SK-N-SH treated with all-trans-retinoic acid at 6 μM for 48 hours (cell line): Measurements from ENCODE around the gene PGS1.

ENCODE experiments used
- ATAC-seq: fragments of 200-7000 bp; cut with Tn5 transposase; 3 replicates; pipeline ENCODE4 v1.9.1; 2020; ENCODE audit warnings: mild to moderate bottlenecking, moderate library complexity
- ARNTL ChIP-seq: fragments of 450-650 bp; formaldehyde crosslinking; IDR thresholded peaks from 2 replicates; pipeline ENCODE4 v1.5.0; 2020; ENCODE audit warnings: low read depth, mild to moderate bottlenecking, moderate library complexity, borderline replicate concordance
- BACH2 ChIP-seq: fragments of 250-450 bp; sonication (Bioruptor Pico); IDR thresholded peaks from 2 replicates; pipeline ENCODE4 v1.9.0; 2021; ENCODE audit warnings: mild to moderate bottlenecking, borderline replicate concordance
- CREB5 ChIP-seq: fragments of 250-450 bp; sonication (Bioruptor Pico); IDR thresholded peaks from 2 replicates; pipeline ENCODE4 v1.5.1; 2020; ENCODE audit warnings: low read depth, mild to moderate bottlenecking, moderate library complexity
- CSDC2 ChIP-seq: fragments of 250-450 bp; sonication (Bioruptor Pico); IDR thresholded peaks from 2 replicates; pipeline ENCODE4 v1.5.0; 2020; ENCODE audit warnings: mild to moderate bottlenecking, moderate library complexity
- CSRNP3 ChIP-seq: fragments of 250-450 bp; sonication (Bioruptor Pico); IDR thresholded peaks from 2 replicates; pipeline ENCODE4 v1.5.1; 2021; ENCODE audit warnings: mild to moderate bottlenecking, moderate library complexity
- ESRRG ChIP-seq: fragments of 250-450 bp; sonication (Bioruptor Pico); IDR thresholded peaks from 2 replicates; pipeline ENCODE4 v1.6.1; 2021; ENCODE audit warnings: mild to moderate bottlenecking
- GLIS3 ChIP-seq: fragments of 250-450 bp; sonication (Bioruptor Pico); IDR thresholded peaks from 2 replicates; pipeline ENCODE4 v1.5.0; 2020; ENCODE audit warnings: mild to moderate bottlenecking, moderate library complexity
- ISL1 ChIP-seq: fragments of 250-450 bp; sonication (Bioruptor Pico); IDR thresholded peaks from 2 replicates; pipeline ENCODE4 v2.1.2; 2022; ENCODE audit warnings: mild to moderate bottlenecking, moderate library complexity
- OSR1 ChIP-seq: fragments of 250-450 bp; sonication (Bioruptor Pico); IDR thresholded peaks from 2 replicates; pipeline ENCODE4 v1.8.0; 2022; ENCODE audit warnings: moderate library complexity, mild to moderate bottlenecking, inconsistent platforms
- PATZ1 ChIP-seq: fragments of 250-450 bp; sonication (Bioruptor Pico); IDR thresholded peaks from 2 replicates; pipeline ENCODE4 v1.8.0; 2020; ENCODE audit warnings: mild to moderate bottlenecking, moderate library complexity, borderline replicate concordance
- RARB ChIP-seq: fragments of 250-450 bp; sonication (Bioruptor Pico); IDR thresholded peaks from 2 replicates; pipeline ENCODE4 v1.8.0; 2021; ENCODE audit warnings: mild to moderate bottlenecking, moderate library complexity
- SNAI2 ChIP-seq: fragments of 250-450 bp; sonication (Bioruptor Pico); IDR thresholded peaks from 2 replicates; pipeline ENCODE4 v1.5.0; 2020; ENCODE audit warnings: mild to moderate bottlenecking, moderate library complexity
- TCF4 ChIP-seq: fragments of 250-450 bp; sonication (Bioruptor Pico); IDR thresholded peaks from 2 replicates; pipeline ENCODE4 v1.8.0; 2021; ENCODE audit warnings: mild to moderate bottlenecking, moderate library complexity, borderline replicate concordance
- TOX ChIP-seq: fragments of 250-450 bp; sonication (Bioruptor Pico); IDR thresholded peaks from 2 replicates; pipeline ENCODE4 v1.8.0; 2021; ENCODE audit warnings: mild to moderate bottlenecking, moderate library complexity, borderline replicate concordance
- TSHZ2 ChIP-seq: fragments of 250-450 bp; sonication (Bioruptor Pico); IDR thresholded peaks from 2 replicates; pipeline ENCODE4 v1.5.0; 2020; ENCODE audit warnings: mild to moderate bottlenecking, moderate library complexity
- ZC3H10 ChIP-seq: fragments of 250-450 bp; sonication (Bioruptor Pico); IDR thresholded peaks from 2 replicates; pipeline ENCODE4 v1.5.1; 2021; ENCODE audit warnings: mild to moderate bottlenecking, moderate library complexity
- ZFP3 ChIP-seq: fragments of 250-450 bp; sonication (Bioruptor Pico); IDR thresholded peaks from 2 replicates; pipeline ENCODE4 v1.5.0; 2020; ENCODE audit warnings: mild to moderate bottlenecking, moderate library complexity
- ZNF565 ChIP-seq: fragments of 450-650 bp; formaldehyde crosslinking; conservative IDR thresholded peaks from 2 replicates; pipeline ENCODE4 v1.5.0; 2020; ENCODE audit warnings: low read depth, mild to moderate bottlenecking, moderate library complexity
- ZNF70 ChIP-seq: fragments of 450-650 bp; formaldehyde crosslinking; IDR thresholded peaks from 2 replicates; pipeline ENCODE4 v1.5.0; 2020; ENCODE audit warnings: mild to moderate bottlenecking, moderate library complexity

Gene PGS1

GRCh38 chr17:78375401-78376151 lies 2.9 kb upstream of the PGS1 start (continued):
- no peak for TF ChIP-seq BACH2 (CRISPR knock-in tag)
- TF ChIP-seq GLIS3 (CRISPR knock-in tag) = no peak
- TF ChIP-seq RARB (CRISPR knock-in tag) = no peak
- no peak for TF ChIP-seq ZNF565 (CRISPR knock-in tag)
- 0 out of 2 replicates have a peak, but pooled peaks have one; percentile 65 for TF ChIP-seq CSDC2 (CRISPR knock-in tag)
- TF ChIP-seq ZFP3 (CRISPR knock-in tag) = 0 out of 2 replicates have a peak, but pooled peaks have one; percentile 23
- no peak for TF ChIP-seq TCF4 (CRISPR knock-in tag)

- TF ChIP-seq CSRNP3 (CRISPR knock-in tag) = no peak
- TF ChIP-seq PATZ1 (CRISPR knock-in tag) = no peak
- no peak for TF ChIP-seq TOX
- TF ChIP-seq ESRRG (CRISPR knock-in tag) = no peak
- TF ChIP-seq GLIS3 (CRISPR knock-in tag) = no peak
- TF ChIP-seq BACH2 (CRISPR knock-in tag) = no peak
- TF ChIP-seq CREB5 (CRISPR knock-in tag) = no peak
- TF ChIP-seq TCF4 (CRISPR knock-in tag) = no peak
- no peak for TF ChIP-seq ARNTL (CRISPR knock-in tag)
- TF ChIP-seq ZNF70 (CRISPR knock-in tag) = no peak
- no peak for TF ChIP-seq ZNF565 (CRISPR knock-in tag)
- TF ChIP-seq OSR1 (CRISPR knock-in tag) = no peak
- TF ChIP-seq ZC3H10 = no peak
- no peak for TF ChIP-seq RARB (CRISPR knock-in tag)
- TF ChIP-seq CSDC2 (CRISPR knock-in tag) = no peak
- no peak for ATAC-seq
These were observed 2.3 kb upstream of the PGS1 start for GRCh38 chr17:78376161-78376560.

GRCh38 chr17:78377858-78378224 lies 608 bp upstream of the PGS1 start:
- TF ChIP-seq OSR1 (CRISPR knock-in tag) = no peak
- no peak for TF ChIP-seq TCF4 (CRISPR knock-in tag)
- no peak for TF ChIP-seq ESRRG (CRISPR knock-in tag)
- TF ChIP-seq SNAI2 (CRISPR knock-in tag) = no peak
- no peak for TF ChIP-seq ZC3H10
- no peak for TF ChIP-seq TSHZ2
- TF ChIP-seq PATZ1 (CRISPR knock-in tag) = no peak
- TF ChIP-seq ISL1 (CRISPR knock-in tag) = no peak
- no peak for TF ChIP-seq GLIS3 (CRISPR knock-in tag)
- no peak for TF ChIP-seq ZNF70 (CRISPR knock-in tag)
- no peak for TF ChIP-seq ZFP3 (CRISPR knock-in tag)
- no peak for TF ChIP-seq ZNF565 (CRISPR knock-in tag)
- TF ChIP-seq CREB5 (CRISPR knock-in tag) = no peak
- ATAC-seq = peak; percentile 6; the same call in 2 of the 3 replicates
